Gastrocnemius medialis (tissue), 4 donors: ENCODE results near the gene FAM3C. TPM values are rescaled to one million over a fixed set of nuclear protein-coding genes. Genes with fewer than 3 reads are reported as not detected.

Experiments
- ATAC-seq, 2 donors: fragments of 150-250 bp; one replicate each; pipeline ENCODE4 v1.9.1; 2016
- DNase-seq, 2 donors: peaks; one replicate each; pipeline ENCODE4 v3.0.0-alpha.2; 2019
- H3K27ac ChIP-seq, 4 donors: fragments of 200-600 bp; sonication (generic); 1 replicate in 1 of 4; 2 replicates in 3 of 4; pipeline ENCODE4 v1.5.1; 2016 to 2018; ENCODE audit warnings: mild to moderate bottlenecking in 2 of 4, moderate library complexity in 1 of 4
- H3K27me3 ChIP-seq, 3 donors: fragments of 200-600 bp; sonication (generic) in 2 of 3; 1 replicate in 1 of 3; 2 replicates in 2 of 3; pipeline versions ENCODE4 v1.5.1 to v1.6.0; 2016 to 2019; ENCODE audit warnings: mild to moderate bottlenecking in 1 of 3, moderate library complexity in 1 of 3
- H3K36me3 ChIP-seq, 2 donors: fragments of 200-600 bp; sonication (generic) in 1 of 2; one replicate each; pipeline ENCODE4 v1.5.1; 2017 to 2018
- H3K4me1 ChIP-seq, 2 donors: fragments of 200-600 bp; sonication (generic) in 1 of 2; one replicate each; pipeline ENCODE4 v1.5.1; 2016 to 2017; ENCODE audit warnings: mild to moderate bottlenecking in 2 of 2
- H3K4me3 ChIP-seq, 4 donors: fragments of 200-600 bp; sonication (generic) in 3 of 4; 1 replicate in 1 of 4; 2 replicates in 3 of 4; pipeline ENCODE4 v1.5.1; 2016 to 2019; ENCODE audit warnings: mild to moderate bottlenecking in 2 of 4
- H3K9me3 ChIP-seq, 3 donors: fragments of 200-600 bp; sonication (generic) in 2 of 3; 1 replicate in 1 of 3; 2 replicates in 2 of 3; pipeline ENCODE4 v1.5.1; 2016 to 2019
- POLR2A ChIP-seq, 2 donors: fragments of 450-650 bp; IDR thresholded peaks; one replicate each; pipeline ENCODE4 v1.6.1; 2017; ENCODE audit warnings: antibody characterized with exemption in 2 of 2, mild to moderate bottlenecking in 2 of 2, moderate library complexity in 2 of 2
- in situ Hi-C, 4 donors: fragments of 200-750 bp; cut with MboI; loops; one replicate each; pipeline versions ENCODE4 v1.15.0 to v1.8.0; 2017; ENCODE audit warnings: low sequenced_read_pairs in 4 of 4
- intact Hi-C: fragments of 100-400 bp; cut with DNase I; formaldehyde crosslinking; loops from one replicate; pipeline ENCODE4 v1.15.1; 2023; ENCODE audit warnings: low total_unique reads
- total RNA-seq, 4 donors: library from RNA; depleted of rRNA; stranded (reverse); fragments of >200 nt; gene quantifications; one replicate each; pipeline versions ENCODE4 v1.1.0 to v1.2.3, GENCODE V29; 2016
- TF ChIP-seq, protein P1 (sequence below), 5 experiments: fragments of 450-650 bp in 3 of 5; fragments of 200-600 bp in 2 of 5; sonication (generic) in 2 of 5; IDR thresholded peaks in 4 of 5; conservative IDR thresholded peaks in 1 of 5; 1 replicate in 4 of 5; 2 replicates in 1 of 5; pipeline ENCODE4 v1.5.1; 2016 to 2019; ENCODE audit warnings: antibody characterized with exemption in 5 of 5, mild to moderate bottlenecking in 3 of 5, moderate library complexity in 3 of 5

FAM3C gene
- total RNA-seq, 4 donors from 2014 or later = 9.7 to 17.5 (median 13.2) TPM

- Histone ChIP-seq H3K27ac (no peak overlapping the region), H3K9me3 (no peaks in the 10 kb centered on the region), H3K4me3 (no peak overlapping the region), H3K36me3 (no peaks in the 10 kb centered on the region), H3K27me3 (no peaks in the 10 kb centered on the region), H3K4me1 (no peaks in the 10 kb centered on the region)
- intact Hi-C loops = no loop called here
- TF ChIP-seq, protein P1, sequence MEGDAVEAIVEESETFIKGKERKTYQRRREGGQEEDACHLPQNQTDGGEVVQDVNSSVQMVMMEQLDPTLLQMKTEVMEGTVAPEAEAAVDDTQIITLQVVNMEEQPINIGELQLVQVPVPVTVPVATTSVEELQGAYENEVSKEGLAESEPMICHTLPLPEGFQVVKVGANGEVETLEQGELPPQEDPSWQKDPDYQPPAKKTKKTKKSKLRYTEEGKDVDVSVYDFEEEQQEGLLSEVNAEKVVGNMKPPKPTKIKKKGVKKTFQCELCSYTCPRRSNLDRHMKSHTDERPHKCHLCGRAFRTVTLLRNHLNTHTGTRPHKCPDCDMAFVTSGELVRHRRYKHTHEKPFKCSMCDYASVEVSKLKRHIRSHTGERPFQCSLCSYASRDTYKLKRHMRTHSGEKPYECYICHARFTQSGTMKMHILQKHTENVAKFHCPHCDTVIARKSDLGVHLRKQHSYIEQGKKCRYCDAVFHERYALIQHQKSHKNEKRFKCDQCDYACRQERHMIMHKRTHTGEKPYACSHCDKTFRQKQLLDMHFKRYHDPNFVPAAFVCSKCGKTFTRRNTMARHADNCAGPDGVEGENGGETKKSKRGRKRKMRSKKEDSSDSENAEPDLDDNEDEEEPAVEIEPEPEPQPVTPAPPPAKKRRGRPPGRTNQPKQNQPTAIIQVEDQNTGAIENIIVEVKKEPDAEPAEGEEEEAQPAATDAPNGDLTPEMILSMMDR (IDR thresholded peaks at IDR 0.05 in 4 of 5, conservative IDR thresholded peaks at IDR 0.05 in 1 of 5) = no peak
- TF ChIP-seq POLR2A (IDR thresholded peaks at IDR 0.05) = no peak
- ATAC-seq (no peak), DNase-seq (no peak)
- in situ Hi-C loops = no loop called here
Observed at GRCh38 chr7:121303422-121304101, 92.5 kb downstream of the FAM3C start.

DNA sequence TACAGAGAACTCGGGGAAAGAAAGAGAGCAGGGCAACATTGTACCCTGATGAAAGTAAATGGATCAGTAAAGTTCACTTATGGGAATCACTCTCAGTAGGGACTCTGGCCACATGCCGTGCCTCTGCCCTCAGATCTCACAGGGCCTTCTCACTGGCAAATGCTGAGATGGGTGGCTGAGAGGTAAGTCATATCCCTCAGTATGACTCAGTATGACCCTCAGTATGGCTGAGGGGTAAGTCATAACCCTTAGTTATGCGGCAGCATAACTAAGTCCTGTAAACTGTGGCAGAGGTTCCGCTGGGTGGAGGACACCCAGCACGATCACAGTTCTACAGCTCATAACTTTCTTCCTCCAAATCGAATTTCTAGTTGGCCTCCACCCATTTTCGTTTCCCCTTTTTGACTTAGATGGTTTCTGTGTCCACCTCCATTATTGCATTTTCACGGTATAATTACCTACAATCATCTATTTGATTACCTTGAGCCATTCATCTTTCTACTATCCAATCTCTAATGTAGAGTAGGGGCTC, 93.8 kb downstream of the FAM3C start:
- intact Hi-C loops (no loop called here), in situ Hi-C loops (no loop called here)
- ATAC-seq (no peak), DNase-seq (no peak)
- TF ChIP-seq POLR2A (IDR thresholded peaks at IDR 0.05) = no peak
- TF ChIP-seq, protein P1 (IDR thresholded peaks at IDR 0.05 in 4 of 5, conservative IDR thresholded peaks at IDR 0.05 in 1 of 5) = no peak
- H3K27me3 ChIP-seq = no peaks in the 10 kb centered on the region
- H3K27ac ChIP-seq = no peak overlapping the region
- H3K9me3 ChIP-seq = no peaks in the 10 kb centered on the region
- H3K4me1 ChIP-seq = no peaks in the 10 kb centered on the region
- peaks cover 0 to under 1% of the 10 kb centered on the region in 2 donors for H3K36me3 ChIP-seq
- H3K4me3 ChIP-seq = no peak overlapping the region

DNA sequence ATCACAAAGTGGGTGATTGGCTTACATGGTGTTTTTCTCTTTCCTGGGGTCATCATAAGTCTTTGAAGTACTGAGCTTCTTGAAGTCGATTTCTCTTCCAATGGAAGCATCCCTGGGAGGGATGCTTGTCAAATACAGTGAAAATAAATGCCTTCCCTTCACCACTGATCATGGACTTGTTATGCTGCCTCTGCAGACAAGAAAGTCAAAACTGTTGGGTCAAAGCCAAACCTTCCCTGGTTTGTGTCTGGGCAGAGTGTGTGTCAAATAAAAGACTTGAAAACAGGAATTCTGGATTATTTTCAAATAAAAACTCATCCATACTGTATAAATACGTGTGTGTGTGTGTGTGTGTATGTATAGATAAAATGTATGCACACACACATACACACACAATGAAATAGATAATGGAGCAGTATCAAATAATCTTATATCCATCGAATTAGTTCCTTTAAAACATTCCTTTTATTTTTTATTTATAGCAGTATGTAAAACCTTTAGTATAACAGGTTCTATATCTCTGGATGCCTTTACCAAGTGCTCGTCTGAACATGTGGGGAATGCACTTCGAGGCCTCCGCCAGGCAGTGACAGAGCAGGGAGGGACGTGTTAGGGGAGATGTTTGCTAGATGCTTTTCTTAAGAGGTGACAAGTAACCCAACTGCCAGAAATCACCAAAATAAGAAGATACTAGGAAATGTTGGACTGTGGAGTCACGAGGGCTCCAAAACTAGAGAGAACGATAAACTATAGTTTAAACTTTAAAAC, 94.5 kb downstream of the FAM3C start:
- H3K27me3 ChIP-seq = no peaks in the 10 kb centered on the region
- DNase-seq = no peak
- intact Hi-C loops (no loop called here), in situ Hi-C loops (no loop called here)
- H3K4me1 ChIP-seq = no peaks in the 10 kb centered on the region
- no peak overlapping the region for H3K27ac ChIP-seq
- H3K36me3 ChIP-seq = peaks cover 4 to 7% of the 10 kb centered on the region in 2 donors
- no peak overlapping the region for H3K4me3 ChIP-seq
- TF ChIP-seq POLR2A (IDR thresholded peaks at IDR 0.05) = no peak
- TF ChIP-seq, protein P1 (IDR thresholded peaks at IDR 0.05 in 4 of 5, conservative IDR thresholded peaks at IDR 0.05 in 1 of 5) = no peak
- H3K9me3 ChIP-seq = no peaks in the 10 kb centered on the region
- no peak for ATAC-seq

DNA sequence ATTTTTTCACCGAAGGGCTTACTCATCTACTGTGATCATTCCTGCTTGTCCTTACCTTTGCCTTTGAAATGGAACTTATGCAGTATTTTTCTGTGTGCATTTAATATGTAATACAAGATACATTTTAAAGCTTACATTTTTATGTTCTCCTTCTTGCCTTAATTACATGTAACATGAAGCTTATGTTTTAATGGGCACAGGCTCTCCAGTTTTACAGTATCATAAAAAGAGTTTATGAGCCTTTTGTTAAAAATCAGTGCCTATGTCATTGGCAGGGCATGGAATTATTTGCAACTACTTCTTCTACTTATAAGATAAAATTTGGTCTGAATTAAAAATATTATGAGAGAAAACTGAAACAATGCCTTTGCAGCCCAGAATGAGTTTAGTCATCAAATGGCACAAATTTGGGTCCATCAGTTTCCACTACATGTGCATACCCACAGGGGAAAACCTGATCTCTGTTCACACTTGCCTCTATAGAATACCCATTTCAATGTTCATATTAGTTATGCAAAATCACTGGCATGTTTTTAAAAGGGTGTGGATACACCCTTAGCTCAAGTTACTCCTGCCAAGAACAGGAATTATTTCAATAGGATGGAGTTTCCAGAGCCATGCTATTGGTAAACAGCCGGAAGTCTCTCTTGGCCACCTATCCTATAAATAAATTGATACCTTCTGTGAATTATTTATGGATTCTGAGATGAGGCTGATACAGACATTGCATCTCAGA, 95.3 kb downstream of the FAM3C start:
- no peaks in the 10 kb centered on the region for H3K4me1 ChIP-seq
- intact Hi-C loops (no loop called here), in situ Hi-C loops (no loop called here)
- no peak for ATAC-seq
- no peak overlapping the region for H3K4me3 ChIP-seq
- no peak for DNase-seq
- no peak overlapping the region for H3K27ac ChIP-seq
- TF ChIP-seq POLR2A (IDR thresholded peaks at IDR 0.05) = no peak
- TF ChIP-seq, protein P1 (IDR thresholded peaks at IDR 0.05 in 4 of 5, conservative IDR thresholded peaks at IDR 0.05 in 1 of 5) = no peak
- H3K27me3 ChIP-seq = no peaks in the 10 kb centered on the region
- peaks cover 4 to 14% of the 10 kb centered on the region in 2 donors for H3K36me3 ChIP-seq
- H3K9me3 ChIP-seq = no peaks in the 10 kb centered on the region

Other genes starting within 250 kb of the FAM3C start
- 1 to 10 TPM in 1 of 4 donors, not detected in 3; 1.5 TPM for gene WNT16, start 67.3 kb downstream of the FAM3C start, total RNA-seq